Renal cortical epithelial cell (primary cell): ENCODE measurements around the gene KRT36. TPM values are rescaled to one million over a fixed set of nuclear protein-coding genes. Genes with fewer than 3 reads are reported as not detected.

Experiments used
- DNase-seq: peaks from one replicate; pipeline ENCODE4 v3.0.0-alpha.2; 2011; ENCODE audit warnings: low read depth
- total RNA-seq: library from RNA; depleted of rRNA; stranded (reverse); fragments of >200 nt; gene quantifications from 2 replicates; pipeline ENCODE4 v1.2.3, GENCODE V29; 2014

The KRT36 gene
- total RNA-seq, 1 donor from 2014 or later: not detected

- peak; percentile 69 for DNase-seq
These were observed 50.3 kb downstream of the KRT36 start for GRCh38 chr17:41439375-41439774.

GRCh38 chr17:41437769-41438168 is 51.9 kb downstream of the KRT36 start:
- DNase-seq: no peak

- no peak for DNase-seq
These were observed 52.5 kb downstream of the KRT36 start for GRCh38 chr17:41437254-41437653.

Other genes with a start within 250 kb of the KRT36 start
- not detected in 2 replicates for gene KRTAP9-4, start 240.2 kb downstream of the KRT36 start, total RNA-seq
- gene KRTAP9-9, start 234.5 kb downstream of the KRT36 start, total RNA-seq: not detected in 2 replicates
- gene KRTAP9-6, start 224.5 kb downstream of the KRT36 start, total RNA-seq: not detected in 2 replicates
- not detected in 2 replicates for gene KRTAP9-7, start 214.2 kb downstream of the KRT36 start, total RNA-seq
- gene KRTAP29-1, start 187.1 kb downstream of the KRT36 start, total RNA-seq: not detected in 2 replicates
- gene KRTAP16-1, start 180.6 kb downstream of the KRT36 start, total RNA-seq: not detected in 2 replicates
- gene KRTAP17-1, start 174.2 kb downstream of the KRT36 start, total RNA-seq: not detected in 2 replicates
- gene KRT33A, start 139.1 kb downstream of the KRT36 start, total RNA-seq: not detected in 2 replicates
- gene KRT33B, start 120.1 kb downstream of the KRT36 start, total RNA-seq: not detected in 2 replicates
- 0.05 and 26.4 TPM in 2 replicates for gene KRT34, start 107.6 kb downstream of the KRT36 start, total RNA-seq
- gene KRT31, start 92.3 kb downstream of the KRT36 start, total RNA-seq: not detected in 2 replicates
- gene KRT37, start 65.3 kb downstream of the KRT36 start, total RNA-seq: not detected in 2 replicates
- gene KRT38, start 48.9 kb downstream of the KRT36 start, total RNA-seq: not detected in 2 replicates
- gene KRT32, start 22.5 kb downstream of the KRT36 start, total RNA-seq: not detected in 2 replicates
- gene KRT35, start 8.8 kb downstream of the KRT36 start, total RNA-seq: not detected in 2 replicates
- gene KRT13, start 15.7 kb upstream of the KRT36 start, total RNA-seq: not detected in 2 replicates
- gene KRT15, start 29.0 kb upstream of the KRT36 start, total RNA-seq: 0.99 and 2.8 TPM in 2 replicates
- 844 and 5,183 TPM in 2 replicates for gene KRT19, start 38.4 kb upstream of the KRT36 start, total RNA-seq
- gene KRT9, start 82.1 kb upstream of the KRT36 start, total RNA-seq: not detected in 2 replicates
- 0.25 and 4.2 TPM in 2 replicates for gene KRT14, start 97.0 kb upstream of the KRT36 start, total RNA-seq
- gene KRT16, start 122.9 kb upstream of the KRT36 start, total RNA-seq: 0.70 and 7.5 TPM in 2 replicates
- gene KRT17, start 134.7 kb upstream of the KRT36 start, total RNA-seq: 4.1 and 95.2 TPM in 2 replicates
- gene EIF1, start 199.0 kb upstream of the KRT36 start, total RNA-seq: 65.3 and 499 TPM in 2 replicates
- gene GAST, start 222.4 kb upstream of the KRT36 start, total RNA-seq: not detected in 2 replicates
- 0.17 and 0.45 TPM in 2 replicates for gene HAP1, start 244.7 kb upstream of the KRT36 start, total RNA-seq